Kidney (tissue), 14 donors: ENCODE data around the gene ARMS2. TPM values are rescaled to one million over a fixed set of nuclear protein-coding genes. Genes with fewer than 3 reads are reported as not detected.

ENCODE experiments used
- DNase-seq, 5 donors: peaks; one replicate each; pipeline ENCODE4 v3.0.0-alpha.2; 2013 to 2020
- FAIRE-seq: peaks from 2 replicates; lab custom pipeline; 2012; peaks lifted over from hg19 to GRCh38; lab: Jason Lieb, UNC
- H3K27ac ChIP-seq, 2 donors: one replicate each; pipeline ENCODE4 v1.7.0; 2013; ENCODE audit warnings: low read depth in 2 of 2, low read length in 2 of 2, inconsistent platforms in 1 of 2
- H3K27me3 ChIP-seq: one replicate; pipeline ENCODE4 v1.7.1; 2013; ENCODE audit warnings: low read length, inconsistent platforms; ENCODE audit not compliant: control insufficient read depth, insufficient read depth
- H3K36me3 ChIP-seq, 3 donors: one replicate each; pipeline versions ENCODE4 v1.7.0 to v1.7.1; 2013; ENCODE audit warnings: low read length in 3 of 3, control low read depth in 1 of 3, inconsistent platforms in 1 of 3; ENCODE audit not compliant: insufficient read depth in 3 of 3, control insufficient read depth in 2 of 3
- H3K4me1 ChIP-seq, 3 donors: one replicate each; pipeline versions ENCODE4 v1.7.0 to v1.7.1; 2013; ENCODE audit warnings: low read length in 3 of 3, inconsistent platforms in 1 of 3, low read depth in 1 of 3; ENCODE audit not compliant: control insufficient read depth in 2 of 3, insufficient read depth in 2 of 3
- H3K4me3 ChIP-seq, 3 donors: one replicate each; pipeline versions ENCODE4 v1.7.0 to v1.8.1; 2013; ENCODE audit warnings: low read length in 3 of 3, control low read depth in 1 of 3, inconsistent platforms in 1 of 3
- H3K9ac ChIP-seq, 3 donors: one replicate each; pipeline versions ENCODE4 v1.7.0 to v1.7.1; 2013; ENCODE audit warnings: low read length in 3 of 3, control low read depth in 1 of 3, inconsistent platforms in 1 of 3
- H3K9me3 ChIP-seq, 3 donors: one replicate each; pipeline versions ENCODE4 v1.7.0 to v1.7.1; 2013; ENCODE audit warnings: low read length in 3 of 3, control low read depth in 1 of 3, inconsistent platforms in 1 of 3; ENCODE audit not compliant: control insufficient read depth in 2 of 3, insufficient read depth in 1 of 3
- CTCF ChIP-seq: IDR thresholded peaks from 3 replicates; pipeline ENCODE4 v1.5.1; 2012; ENCODE audit warnings: mild to moderate bottlenecking, moderate library complexity, borderline replicate concordance; ENCODE audit not compliant: insufficient read depth; ENCODE audit errors: extremely low read depth
- intact Hi-C: fragments of 100-400 bp; cut with DNase I; formaldehyde crosslinking; loops from one replicate; pipeline ENCODE4 v1.11.1; 2022
- polyA plus RNA-seq: library from polyadenylated mRNA; stranded (reverse); fragments of 350-450 nt; fragmentation: Illumina TruSeq; extraction: RNeasy Lipid Tissue Mini Kit (QIAGEN cat#74804); gene quantifications from one replicate; pipeline ENCODE4 v1.2.3, GENCODE V29; 2014; ENCODE audit warnings: low read depth, low replicate concordance; ENCODE audit not compliant: insufficient read depth
- total RNA-seq: library from RNA; stranded (reverse); fragmentation: NEBNext Ultra II Directional; extraction: Animal tissue kit (Norgen Biotek cat#: 25700); gene quantifications from one replicate; pipeline ENCODE4 v1.2.1, GENCODE V29; 2021
- donor health status: control.
- donor health status: control.
- donor health status: control.
- donor health status: control.
- donor health status: control.
- donor health status: DM: yes; HTN: yes; CAD: no.
- donor health status: Normal renal cell carcinoma (clear cell type).

ARMS2 gene
- total and polyA plus RNA-seq, 2 donors from 2014 or later, result not detected

- no peak for TF ChIP-seq CTCF
- Histone ChIP-seq H3K4me1 (peaks cover 0 to 14% (median 0%) of the 10 kb centered on the region in 3 donors), H3K36me3 (no peaks in the 10 kb centered on the region), H3K27ac (peak overlapping the region in 1 of 2 donors; percentile 69), H3K4me3 (peak overlapping the region; percentile 66 to 82 (median 71)), H3K27me3 (peaks cover 2% of the 10 kb centered on the region), H3K9me3 (no peaks in the 10 kb centered on the region), H3K9ac (peak overlapping the region; percentile 52 to 61 (median 54))
- no peak for FAIRE-seq
- DNase-seq, result peak in 3 of 5 donors; percentile 45 to 60 (median 46)
- intact Hi-C loops, result no loop called here
Observed at GRCh38 chr10:122461729-122462532, 7.5 kb downstream of the ARMS2 start.

- no peaks in the 10 kb centered on the region for H3K9me3 ChIP-seq
- FAIRE-seq, result no peak
- peak in 4 of 5 donors; percentile 39 to 83 (median 52) for DNase-seq
Observed at GRCh38 chr10:122462533-122463465, 8.3 kb downstream of the ARMS2 start.

More at GRCh38 chr10:122462533-122463465, 8.3 kb downstream of the ARMS2 start:
- Histone ChIP-seq H3K4me3 (peak overlapping the region; percentile 66 to 82 (median 71)), H3K4me1 (peaks cover 0 to 14% (median 0%) of the 10 kb centered on the region in 3 donors), H3K27me3 (peaks cover 2% of the 10 kb centered on the region), H3K36me3 (no peaks in the 10 kb centered on the region), H3K9ac (peak overlapping the region; percentile 52 to 61 (median 54)), H3K27ac (peak overlapping the region in 1 of 2 donors; percentile 69)
- intact Hi-C loops, result no loop called here
- TF ChIP-seq CTCF, result no peak
